Pancreas (tissue), 10 donors: Measurements from ENCODE around the gene PGAP3. TPM values are rescaled to one million over a fixed set of nuclear protein-coding genes. Genes with fewer than 3 reads are reported as not detected.

Experiments
- ATAC-seq, 4 donors: fragments of 200-7000 bp; cut with Tn5 transposase; one replicate each; pipeline versions ENCODE4 v1.8.0 to v1.9.1; 2020; ENCODE audit warnings: mild to moderate bottlenecking in 4 of 4, moderate library complexity in 4 of 4
- DNase-seq, 6 donors: peaks; one replicate each; pipeline ENCODE4 v3.0.0-alpha.2; 2020
- FAIRE-seq: peaks from 2 replicates; lab custom pipeline; 2012; peaks lifted over from hg19 to GRCh38; lab: Jason Lieb, UNC
- H3K27ac ChIP-seq, 4 donors: fragments of 200-600 bp; sonication (generic); 1 replicate in 3 of 4; 2 replicates in 1 of 4; pipeline versions ENCODE4 v1.5.0 to v1.8.0; 2020
- H3K27me3 ChIP-seq, 4 donors: fragments of 200-600 bp; one replicate each; pipeline ENCODE4 v1.8.0; 2021
- H3K36me3 ChIP-seq, 3 donors: fragments of 200-600 bp; sonication (generic) in 1 of 3; one replicate each; pipeline versions ENCODE4 v1.5.0 to v1.8.0; 2020 to 2021
- H3K4me1 ChIP-seq, 3 donors: fragments of 200-600 bp; one replicate each; pipeline ENCODE4 v1.8.0; 2021
- H3K4me3 ChIP-seq, 4 donors: fragments of 200-600 bp; sonication (generic) in 2 of 4; one replicate each; pipeline versions ENCODE4 v1.5.0 to v1.8.0; 2020 to 2021
- H3K9me3 ChIP-seq, 4 donors: fragments of 200-600 bp; one replicate each; pipeline ENCODE4 v1.8.0; 2021
- CTCF ChIP-seq, 4 donors: fragments of 200-600 bp; sonication (generic) in 3 of 4; IDR thresholded peaks; one replicate each; pipeline versions ENCODE4 v1.5.0 to v1.8.0; 2021; ENCODE audit warnings: antibody characterized with exemption in 4 of 4
- WGBS, 2 donors: extraction: QIAGEN DNeasy Blood & Tissue Kit; methylation state at CpG; one replicate each; pipeline ENCODE4 v1.1.7; 2013; 5-methylcytosine and 5-hydroxymethylcytosine counted together
- intact Hi-C, 3 donors: fragments of 100-400 bp; cut with DNase I; formaldehyde crosslinking; loops; one replicate each; pipeline versions ENCODE4 v1.11.1 to v1.14.2; 2022
- polyA plus RNA-seq, 2 donors: library from polyadenylated mRNA; stranded (reverse); fragments of 200-250 nt; gene quantifications; one replicate each; pipeline ENCODE4 v1.2.3, GENCODE V29; 2013
- total RNA-seq, 6 donors: library from RNA; stranded (reverse); fragmentation: NEBNext Ultra II Directional in 4 of 6; extraction: Animal tissue kit (Norgen Biotek cat#: 25700) in 4 of 6; gene quantifications; one replicate each; pipeline versions ENCODE4 v1.2.1 to v1.2.4, GENCODE V29; 2021 to 2023
- donor health status: healthy with polysubstance abuse.
- donor health status: DM: no; HTN: no; CAD: no; lungs with moderate emphysema.
- donor health status: DM: no; HTN: no; CAD: no.
- donor health status: control.
- donor health status: control.
- donor health status: Bipolar disorder and iron deficiency.
- donor health status: DM: yes; HTN: yes; CAD: no.
- donor health status: DM: no; HTN: no; CAD: no.
- donor health status: DM: no; HTN: no; CAD: no.
- donor health status: DM: yes; HTN: yes; CAD: no.

Gene PGAP3
- total and polyA plus RNA-seq, 8 donors: 19.4 to 46.3 (median 26.9) TPM

GRCh38 chr17:39704821-39705551 is 17.1 kb upstream of the PGAP3 start:
- FAIRE-seq (no peak), ATAC-seq (peak in 1 of 4 donors; percentile 9), DNase-seq (peak in 2 of 6 donors; percentile 29 to 54)
- TF ChIP-seq CTCF (IDR thresholded peaks at IDR 0.05): no peak
- Histone ChIP-seq H3K27ac (peak overlapping the region; percentile 90 to 96 (median 94)), H3K4me1 (peaks cover 30 to 53% (median 44%) of the 10 kb centered on the region in 3 donors), H3K9me3 (no peaks in the 10 kb centered on the region), H3K36me3 (peaks cover 0 to 17% (median 3%) of the 10 kb centered on the region in 3 donors), H3K27me3 (no peaks in the 10 kb centered on the region), H3K4me3 (peak overlapping the region in 2 of 4 donors; percentile 15 to 16)
- 30 to 31% methylated on average over 11 of the region's 11 CpGs for WGBS, 2 donors
- intact Hi-C loops: no loop called here

- WGBS, 2 donors: 69% methylated on average over 5 of the region's 5 CpGs
- TF ChIP-seq CTCF (IDR thresholded peaks at IDR 0.05): no peak
- H3K27me3 ChIP-seq: no peaks in the 10 kb centered on the region
- H3K4me1 ChIP-seq: peaks cover 30 to 57% (median 44%) of the 10 kb centered on the region in 3 donors
- FAIRE-seq (no peak), ATAC-seq (no peak), DNase-seq (no peak)
- H3K36me3 ChIP-seq: peaks cover 0 to 9% (median 3%) of the 10 kb centered on the region in 3 donors
- H3K9me3 ChIP-seq: no peaks in the 10 kb centered on the region
- H3K4me3 ChIP-seq: no peak overlapping the region
- H3K27ac ChIP-seq: peak overlapping the region; percentile 11 to 96 (median 94)
- intact Hi-C loops: no loop called here
Observed at GRCh38 chr17:39703913-39704312, 16.1 kb upstream of the PGAP3 start.

- Histone ChIP-seq H3K27ac (peak overlapping the region in 3 of 4 donors; percentile 11 to 96 (median 94)), H3K4me3 (no peak overlapping the region), H3K36me3 (peaks cover 0 to 2% (median under 1%) of the 10 kb centered on the region in 3 donors), H3K27me3 (no peaks in the 10 kb centered on the region), H3K9me3 (no peaks in the 10 kb centered on the region), H3K4me1 (peaks cover 30 to 57% (median 44%) of the 10 kb centered on the region in 3 donors)
- WGBS, 2 donors: 46 to 49% methylated on average over 12 of the region's 12 CpGs
- ATAC-seq (no peak), FAIRE-seq (no peak), DNase-seq (no peak)
- no peak for TF ChIP-seq CTCF (IDR thresholded peaks at IDR 0.05)
- intact Hi-C loops: no loop called here
Observed at GRCh38 chr17:39702901-39703893, 15.3 kb upstream of the PGAP3 start.

GRCh38 chr17:39701784-39702422 is 14.0 kb upstream of the PGAP3 start:
- Histone ChIP-seq H3K4me1 (peaks cover 25 to 47% (median 36%) of the 10 kb centered on the region in 3 donors), H3K36me3 (no peaks in the 10 kb centered on the region), H3K27ac (peak overlapping the region in 2 of 4 donors; percentile 93), H3K9me3 (no peaks in the 10 kb centered on the region), H3K4me3 (peak overlapping the region in 2 of 4 donors; percentile 88 to 93), H3K27me3 (no peaks in the 10 kb centered on the region)
- TF ChIP-seq CTCF (IDR thresholded peaks at IDR 0.05): no peak
- DNase-seq (no peak), ATAC-seq (no peak), FAIRE-seq (no peak)
- intact Hi-C loops: no loop called here
- 60 to 74% methylated on average over 4 of the region's 4 CpGs for WGBS, 2 donors
